ENCODE measurements around the gene HSD17B4. TPM values are rescaled to one million over a fixed set of nuclear protein-coding genes. Genes with fewer than 3 reads are reported as not detected.
"Not testable (repeated sequence)": the region's sequence is repeated elsewhere in the genome, so short reads cannot be mapped to it uniquely, and the experiment has no call there.

HSD17B4 gene
- total RNA-seq, 1 donor from 2014 or later = 364 TPM

GRCh38 chr5:119409235-119409815, 43.0 kb upstream of the HSD17B4 start:
- H3K27ac ChIP-seq = no peak overlapping the region
- H3K4me3 ChIP-seq = no peak overlapping the region
- no peaks in the 10 kb centered on the region for H3K36me3 ChIP-seq
- no peak for TF ChIP-seq CTCF (IDR thresholded peaks at IDR 0.05)
- H3K27me3 ChIP-seq (ENCODE audit: low read depth) = no peaks in the 10 kb centered on the region
- H3K9me3 ChIP-seq = no peaks in the 10 kb centered on the region
- ATAC-seq = no peak
- intact Hi-C loops (cut with DNase I) = no loop called here
- no peaks in the 10 kb centered on the region for H3K4me1 ChIP-seq
- DNase-seq = no peak

GRCh38 chr5:119410448-119411159, 41.7 kb upstream of the HSD17B4 start:
- no peak for TF ChIP-seq CTCF (IDR thresholded peaks at IDR 0.05)
- Histone ChIP-seq H3K27ac (no peak overlapping the region), H3K36me3 (no peaks in the 10 kb centered on the region), H3K4me3 (no peak overlapping the region), H3K27me3 (ENCODE audit: low read depth) (no peaks in the 10 kb centered on the region), H3K9me3 (no peaks in the 10 kb centered on the region), H3K4me1 (no peaks in the 10 kb centered on the region)
- DNase-seq (no peak), ATAC-seq (no peak)
- intact Hi-C loops (cut with DNase I) = no loop called here

GRCh38 chr5:119411361-119412278, 40.7 kb upstream of the HSD17B4 start:
- Histone ChIP-seq H3K4me3 (peak overlapping the region; percentile 56), H3K36me3 (no peaks in the 10 kb centered on the region), H3K27ac (peak overlapping the region; percentile 58), H3K4me1 (no peaks in the 10 kb centered on the region), H3K9me3 (no peaks in the 10 kb centered on the region), H3K27me3 (ENCODE audit: low read depth) (no peaks in the 10 kb centered on the region)
- ATAC-seq (peak; percentile 95 to 96), DNase-seq (no peak)
- intact Hi-C loops (cut with DNase I) = no loop called here
- TF ChIP-seq CTCF (IDR thresholded peaks at IDR 0.05) = peak; percentile 92

GRCh38 chr5:119412279-119413227, 39.7 kb upstream of the HSD17B4 start:
- intact Hi-C loops (cut with DNase I) = no loop called here
- Histone ChIP-seq H3K27ac (no peak overlapping the region), H3K9me3 (no peaks in the 10 kb centered on the region), H3K4me3 (peak overlapping the region; percentile 56), H3K36me3 (no peaks in the 10 kb centered on the region), H3K4me1 (no peaks in the 10 kb centered on the region), H3K27me3 (ENCODE audit: low read depth) (no peaks in the 10 kb centered on the region)
- no peak for ATAC-seq
- no peak for TF ChIP-seq CTCF (IDR thresholded peaks at IDR 0.05)
- DNase-seq = no peak

GRCh38 chr5:119414124-119414734, 38.1 kb upstream of the HSD17B4 start:
- ATAC-seq; intact Hi-C loops (cut with DNase I); DNase-seq; H3K27ac ChIP-seq; H3K27me3 ChIP-seq (ENCODE audit: low read depth); H3K36me3 ChIP-seq; H3K9me3 ChIP-seq; H3K4me3 ChIP-seq: not testable (repeated sequence)
- peaks cover 11% of the 10 kb centered on the region for H3K4me1 ChIP-seq
